Karpas-422 (cell line): ENCODE measurements around the gene MAZ. TPM values are rescaled to one million over a fixed set of nuclear protein-coding genes. Genes with fewer than 3 reads are reported as not detected.

Experiments used
- DNase-seq: peaks from one replicate; pipeline ENCODE4 v3.0.0-alpha.2; 2015
- H2AFZ ChIP-seq: fragments of 200-600 bp; sonication (generic); 2 replicates; pipeline ENCODE4 v1.6.1; 2014; ENCODE audit warnings: antibody characterized with exemption, low read length, mixed read lengths
- H3K27ac ChIP-seq: fragments of 200-600 bp; sonication (generic); 2 replicates; pipeline ENCODE4 v1.5.1; 2014; ENCODE audit warnings: mild to moderate bottlenecking, low read length, moderate library complexity
- H3K27me3 ChIP-seq: fragments of 200-600 bp; sonication (generic); 2 replicates; pipeline ENCODE4 v1.6.1; 2014; ENCODE audit warnings: low read length, mixed read lengths
- H3K36me3 ChIP-seq: fragments of 200-600 bp; sonication (generic); 2 replicates; pipeline ENCODE4 v1.6.1; 2014; ENCODE audit warnings: low read length, mixed read lengths; ENCODE audit not compliant: insufficient read depth
- H3K4me1 ChIP-seq: fragments of 200-600 bp; sonication (generic); 2 replicates; pipeline ENCODE4 v1.6.1; 2014; ENCODE audit warnings: mild to moderate bottlenecking, low read length, mixed read lengths
- H3K4me2 ChIP-seq: fragments of 200-600 bp; sonication (generic); 2 replicates; pipeline ENCODE4 v1.6.1; 2014; ENCODE audit warnings: low read length, low read depth, mild to moderate bottlenecking; ENCODE audit not compliant: poor library complexity, severe bottlenecking
- H3K4me3 ChIP-seq: fragments of 200-600 bp; sonication (generic); 2 replicates; pipeline ENCODE4 v1.5.1; 2014; ENCODE audit warnings: mild to moderate bottlenecking, antibody characterized with exemption, low read length, mixed read lengths
- H3K79me2 ChIP-seq: fragments of 200-600 bp; sonication (generic); 2 replicates; pipeline ENCODE4 v1.6.1; 2014; ENCODE audit warnings: mild to moderate bottlenecking, low read length, mixed read lengths
- H3K9ac ChIP-seq: fragments of 200-600 bp; sonication (generic); 2 replicates; pipeline ENCODE4 v1.6.0; 2014; ENCODE audit warnings: low read length
- H3K9me2 ChIP-seq: fragments of 200-600 bp; sonication (generic), shearing (Covaris generic); replicated peaks from 2 replicates; pipeline ENCODE4 v1.6.0; 2014; ENCODE audit warnings: mild to moderate bottlenecking, low read length, moderate library complexity; ENCODE audit not compliant: insufficient read depth
- H3K9me3 ChIP-seq: fragments of 300-700, 200-600 bp; sonication (generic); 2 replicates; pipeline ENCODE4 v1.6.1; 2014; ENCODE audit warnings: low read length, mixed read lengths
- H4K20me1 ChIP-seq: fragments of 200-600 bp; sonication (generic); 2 replicates; pipeline ENCODE4 v1.6.1; 2014; ENCODE audit warnings: mild to moderate bottlenecking, antibody characterized with exemption, low read length, low read depth; ENCODE audit not compliant: insufficient read depth
- total RNA-seq: library from RNA; depleted of rRNA; stranded (reverse); fragments of >200 nt; shearing (Covaris generic); gene quantifications from 2 replicates; pipeline ENCODE4 v1.2.3, GENCODE V29; 2014; ENCODE audit warnings: low replicate concordance

Gene MAZ
- total RNA-seq, 1 experiment from 2014 or later = 118 TPM

GRCh38 chr16:29814592-29814991 lies 8.3 kb downstream of the MAZ start:
- Histone ChIP-seq H3K9me2 (no peaks in the 10 kb centered on the region), H3K9ac (peak overlapping the region; percentile 87), H4K20me1 (peaks cover 7% of the 10 kb centered on the region; the same call in 1 of the 2 replicates), H3K36me3 (peaks cover 18% of the 10 kb centered on the region), H3K4me1 (peaks cover 79% of the 10 kb centered on the region), H3K27me3 (no peaks in the 10 kb centered on the region), H3K9me3 (no peaks in the 10 kb centered on the region), H2AFZ (peak overlapping the region; percentile 88; the same call in 1 of the 2 replicates), H3K4me2 (peak overlapping the region; percentile 100), H3K4me3 (peak overlapping the region; percentile 83), H3K27ac (peak overlapping the region; percentile 89), H3K79me2 (peaks cover 8% of the 10 kb centered on the region)
- DNase-seq = no peak

- peak; percentile 66 for DNase-seq
- Histone ChIP-seq H2AFZ (peak overlapping the region; percentile 88; the same call in 1 of the 2 replicates), H3K27me3 (no peaks in the 10 kb centered on the region), H3K4me2 (peak overlapping the region; percentile 100), H3K36me3 (peaks cover 12% of the 10 kb centered on the region; the same call in 1 of the 2 replicates), H3K79me2 (peaks cover 8% of the 10 kb centered on the region), H3K27ac (peak overlapping the region; percentile 89), H4K20me1 (peaks cover 5% of the 10 kb centered on the region; the same call in 1 of the 2 replicates), H3K4me3 (peak overlapping the region; percentile 83), H3K9me2 (no peaks in the 10 kb centered on the region), H3K4me1 (peaks cover 79% of the 10 kb centered on the region), H3K9ac (peak overlapping the region; percentile 87), H3K9me3 (no peaks in the 10 kb centered on the region)
Measured at GRCh38 chr16:29815032-29815721, 8.8 kb downstream of the MAZ start.

DNA sequence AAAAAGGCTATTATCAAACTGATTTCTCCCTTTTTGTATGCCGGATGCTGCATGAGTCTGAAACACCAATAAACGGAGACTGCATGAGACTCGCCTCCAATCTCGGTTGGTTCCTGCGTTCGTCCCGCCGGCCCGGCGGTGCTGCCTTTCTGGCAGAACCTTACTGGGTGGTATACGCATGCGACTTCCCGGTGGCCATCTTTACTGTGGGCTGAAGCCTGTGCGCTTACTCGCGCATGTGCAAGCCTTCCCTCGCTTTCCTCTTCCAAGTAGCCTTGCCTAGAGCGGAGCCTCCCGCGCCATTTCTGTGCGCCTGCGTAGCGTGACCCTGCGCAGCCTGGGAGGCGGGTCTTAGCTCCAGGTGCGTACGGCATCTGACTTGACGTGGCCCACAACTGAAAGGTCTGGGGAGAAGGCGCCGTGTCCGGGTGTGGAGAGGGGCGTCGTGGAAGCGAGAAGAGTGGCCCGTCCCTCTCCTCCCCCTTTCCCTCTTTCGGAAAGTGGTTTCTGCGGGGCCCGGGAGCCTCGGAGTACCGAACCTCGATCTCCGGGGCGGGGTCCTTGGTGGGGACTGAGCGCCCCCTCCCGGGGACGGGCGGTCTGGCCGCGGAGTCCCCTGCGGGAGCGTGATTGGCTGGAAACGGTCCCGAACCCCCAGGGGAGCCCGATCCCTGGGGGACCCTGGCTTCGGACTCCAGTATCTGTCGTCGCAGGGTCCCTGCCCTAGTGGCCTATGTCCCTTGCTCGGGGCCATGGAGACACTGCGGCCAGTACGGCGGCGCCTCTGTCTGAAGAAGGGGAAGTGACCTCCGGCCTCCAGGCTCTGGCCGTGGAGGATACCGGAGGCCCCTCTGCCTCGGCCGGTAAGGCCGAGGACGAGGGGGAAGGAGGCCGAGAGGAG lies 9.7 kb downstream of the MAZ start, which contains the start of gene PAGR1:
Gene PAGR1 (plus strand): TSS at position 360 of the 901 bp plus-strand sequence. CDS start 374 bp downstream, at position 734.
- H3K9me2 ChIP-seq = no peaks in the 10 kb centered on the region
- H3K9me3 ChIP-seq = no peaks in the 10 kb centered on the region
- H2AFZ ChIP-seq = peak within 1 kb of the TSS; percentile 88; the same call in 1 of the 2 replicates
- peaks cover 9% of the 10 kb centered on the region; the same call in 1 of the 2 replicates for H3K36me3 ChIP-seq
- H3K27me3 ChIP-seq = no peaks in the 10 kb centered on the region
- peak within 1 kb of the TSS; percentile 100 for H3K4me2 ChIP-seq
- peak within 1 kb of the TSS; percentile 87 for H3K9ac ChIP-seq
- peaks cover 8% of the 10 kb centered on the region for H3K79me2 ChIP-seq
- H3K27ac ChIP-seq = peak within 1 kb of the TSS; percentile 89
- H4K20me1 ChIP-seq = peaks cover 11% of the 10 kb centered on the region; the same call in 1 of the 2 replicates
- peaks cover 79% of the 10 kb centered on the region for H3K4me1 ChIP-seq
- peak within 1 kb of the TSS; percentile 83 for H3K4me3 ChIP-seq
- DNase-seq = peak; percentile 100

- H3K4me3 ChIP-seq = peak overlapping the region; percentile 83
- H2AFZ ChIP-seq = peak overlapping the region; percentile 19; the same call in 1 of the 2 replicates
- no peaks in the 10 kb centered on the region for H3K9me3 ChIP-seq
- peak overlapping the region; percentile 87 for H3K9ac ChIP-seq
- peaks cover 72% of the 10 kb centered on the region for H3K4me1 ChIP-seq
- DNase-seq = peak; percentile 81
- peaks cover 20% of the 10 kb centered on the region; the same call in 1 of the 2 replicates for H4K20me1 ChIP-seq
- peaks cover 8% of the 10 kb centered on the region for H3K79me2 ChIP-seq
- peak overlapping the region; percentile 89 for H3K27ac ChIP-seq
- no peaks in the 10 kb centered on the region for H3K27me3 ChIP-seq
- peaks cover 9% of the 10 kb centered on the region; the same call in 1 of the 2 replicates for H3K36me3 ChIP-seq
- H3K9me2 ChIP-seq = no peaks in the 10 kb centered on the region
- peak overlapping the region; percentile 100 for H3K4me2 ChIP-seq
Measured at GRCh38 chr16:29816694-29817441, 10.5 kb downstream of the MAZ start.

DNA sequence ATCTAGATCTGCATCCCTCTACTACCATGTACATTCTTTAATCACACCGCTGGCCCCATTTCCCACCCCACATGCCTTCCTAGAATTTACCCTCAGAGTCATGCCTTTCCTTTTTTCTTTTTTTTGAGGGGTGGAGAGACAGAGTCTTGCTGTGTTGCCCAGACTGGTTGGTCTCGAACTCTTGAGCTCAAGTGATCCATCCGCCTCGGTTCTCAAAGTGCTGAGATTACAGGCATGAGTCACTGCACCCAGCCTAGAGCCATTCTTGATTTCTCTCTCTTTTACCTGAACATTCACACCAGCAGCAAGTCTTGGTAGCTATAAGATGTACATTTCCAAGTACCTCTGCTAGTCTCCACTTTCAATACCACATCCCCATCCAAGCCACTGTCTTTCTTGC lies 11.8 kb downstream of the MAZ start:
- peaks cover 20% of the 10 kb centered on the region; the same call in 1 of the 2 replicates for H4K20me1 ChIP-seq
- DNase-seq = no peak

GRCh38 chr16:29819506-29819905 lies 13.2 kb downstream of the MAZ start:
- peaks cover 9% of the 10 kb centered on the region; the same call in 1 of the 2 replicates for H3K36me3 ChIP-seq
- H2AFZ ChIP-seq = no peak overlapping the region
- H3K9me2 ChIP-seq = no peaks in the 10 kb centered on the region
- peak overlapping the region; percentile 66 for H3K4me2 ChIP-seq
- no peak for DNase-seq
- no peak overlapping the region for H3K27ac ChIP-seq
- H3K4me3 ChIP-seq = peak overlapping the region; percentile 49; the same call in 1 of the 2 replicates
- peak overlapping the region; percentile 26 for H3K9ac ChIP-seq
- H3K27me3 ChIP-seq = no peaks in the 10 kb centered on the region
- peaks cover 52% of the 10 kb centered on the region for H3K4me1 ChIP-seq
- peaks cover 20% of the 10 kb centered on the region; the same call in 1 of the 2 replicates for H4K20me1 ChIP-seq
- H3K79me2 ChIP-seq = peaks cover 8% of the 10 kb centered on the region
- no peaks in the 10 kb centered on the region for H3K9me3 ChIP-seq

More for the DNA sequence above, 11.8 kb downstream of the MAZ start:
- Histone ChIP-seq H3K9ac (peak overlapping the region; percentile 27; the same call in 1 of the 2 replicates), H3K79me2 (peaks cover 8% of the 10 kb centered on the region), H3K27ac (no peak overlapping the region), H3K4me1 (peaks cover 66% of the 10 kb centered on the region), H3K9me3 (no peaks in the 10 kb centered on the region), H2AFZ (no peak overlapping the region), H3K4me3 (no peak overlapping the region), H3K4me2 (peak overlapping the region; percentile 100), H3K36me3 (peaks cover 9% of the 10 kb centered on the region; the same call in 1 of the 2 replicates), H3K27me3 (no peaks in the 10 kb centered on the region), H3K9me2 (no peaks in the 10 kb centered on the region)

DNA sequence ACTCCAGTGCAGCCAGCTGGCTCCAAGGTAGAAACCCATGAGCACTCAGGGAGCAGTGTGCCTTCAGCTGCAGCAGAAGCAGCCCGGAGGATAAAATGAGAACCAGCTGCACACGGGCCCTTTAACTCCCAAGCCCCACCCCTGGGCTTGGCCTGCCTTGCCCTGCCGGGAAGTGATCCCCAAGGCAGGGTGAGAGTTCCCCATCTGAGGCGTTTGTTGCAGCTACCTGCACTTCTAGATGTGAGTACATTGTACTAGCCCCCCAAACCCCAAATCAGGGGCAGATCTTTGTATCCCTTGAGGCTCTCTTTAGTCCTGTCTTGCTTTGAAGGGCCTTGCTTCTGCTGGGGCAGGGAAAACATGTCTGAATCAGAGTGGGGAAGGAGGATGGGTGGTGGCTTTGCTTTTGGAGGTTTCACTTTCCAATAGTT lies 14.0 kb downstream of the MAZ start, which contains the start of gene MVP:
Gene MVP (plus strand): TSS at position 192 of the 431 bp plus-strand sequence. CDS start 10,088 bp downstream, outside the sequence.
- peaks cover 8% of the 10 kb centered on the region for H3K79me2 ChIP-seq
- H3K9me2 ChIP-seq = no peaks in the 10 kb centered on the region
- no peaks in the 10 kb centered on the region for H3K27me3 ChIP-seq
- peaks cover 20% of the 10 kb centered on the region; the same call in 1 of the 2 replicates for H4K20me1 ChIP-seq
- peak within 1 kb of the TSS; percentile 66 for H3K4me2 ChIP-seq
- no peak within 1 kb of the TSS for H2AFZ ChIP-seq
- no peak within 1 kb of the TSS for H3K27ac ChIP-seq
- H3K36me3 ChIP-seq = peaks cover 9% of the 10 kb centered on the region; the same call in 1 of the 2 replicates
- peak; percentile 80 for DNase-seq
- H3K4me1 ChIP-seq = peaks cover 44% of the 10 kb centered on the region
- H3K4me3 ChIP-seq = peak within 1 kb of the TSS; percentile 49
- peak within 1 kb of the TSS; percentile 56 for H3K9ac ChIP-seq
- H3K9me3 ChIP-seq = no peaks in the 10 kb centered on the region
